ENCODE results near the gene ACHE.

The ACHE gene

GRCh38 chr7:100896732-100897608 lies 1.3 kb upstream of the ACHE start:
- ATAC-seq, result peak; percentile 35 to 71

DNA sequence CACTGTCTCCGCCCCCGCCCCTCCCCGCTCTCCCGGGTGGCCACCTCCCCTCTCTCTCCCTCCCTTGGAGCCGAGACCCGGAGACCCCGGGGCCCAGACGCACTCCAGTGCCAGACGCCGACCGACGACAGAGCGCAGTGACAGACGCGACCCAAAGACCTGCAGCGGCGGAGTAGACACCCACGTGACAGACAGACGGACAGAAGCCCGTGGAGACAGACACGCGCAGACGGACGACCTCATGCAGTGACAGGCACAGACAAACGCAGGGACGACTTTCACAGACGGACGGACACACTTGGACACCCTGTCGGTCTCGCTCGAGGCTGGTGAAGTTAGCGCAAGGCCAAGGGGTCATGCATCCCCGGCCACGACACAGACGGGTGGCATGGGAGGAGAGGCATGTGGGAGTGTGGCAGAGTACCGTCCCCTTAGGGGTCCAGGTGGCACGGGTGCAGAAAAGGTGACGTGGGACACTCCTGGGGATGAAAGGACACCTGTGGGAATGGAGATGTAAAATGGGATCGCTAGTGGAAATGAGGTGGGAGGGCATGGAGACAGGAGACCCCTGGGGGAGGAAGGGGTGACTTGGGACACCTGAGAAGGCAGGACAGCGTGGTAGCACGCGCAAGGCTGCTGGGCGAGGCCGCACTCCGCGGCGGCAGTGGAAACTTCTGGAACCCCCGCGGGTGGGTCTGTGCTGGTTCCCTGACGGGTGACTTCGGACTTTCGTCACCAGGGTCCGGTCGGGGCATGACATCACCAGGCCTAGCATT lies 456 bp upstream of the ACHE start:
- ATAC-seq, result peak in 1 of 2 donors; percentile 38

DNA sequence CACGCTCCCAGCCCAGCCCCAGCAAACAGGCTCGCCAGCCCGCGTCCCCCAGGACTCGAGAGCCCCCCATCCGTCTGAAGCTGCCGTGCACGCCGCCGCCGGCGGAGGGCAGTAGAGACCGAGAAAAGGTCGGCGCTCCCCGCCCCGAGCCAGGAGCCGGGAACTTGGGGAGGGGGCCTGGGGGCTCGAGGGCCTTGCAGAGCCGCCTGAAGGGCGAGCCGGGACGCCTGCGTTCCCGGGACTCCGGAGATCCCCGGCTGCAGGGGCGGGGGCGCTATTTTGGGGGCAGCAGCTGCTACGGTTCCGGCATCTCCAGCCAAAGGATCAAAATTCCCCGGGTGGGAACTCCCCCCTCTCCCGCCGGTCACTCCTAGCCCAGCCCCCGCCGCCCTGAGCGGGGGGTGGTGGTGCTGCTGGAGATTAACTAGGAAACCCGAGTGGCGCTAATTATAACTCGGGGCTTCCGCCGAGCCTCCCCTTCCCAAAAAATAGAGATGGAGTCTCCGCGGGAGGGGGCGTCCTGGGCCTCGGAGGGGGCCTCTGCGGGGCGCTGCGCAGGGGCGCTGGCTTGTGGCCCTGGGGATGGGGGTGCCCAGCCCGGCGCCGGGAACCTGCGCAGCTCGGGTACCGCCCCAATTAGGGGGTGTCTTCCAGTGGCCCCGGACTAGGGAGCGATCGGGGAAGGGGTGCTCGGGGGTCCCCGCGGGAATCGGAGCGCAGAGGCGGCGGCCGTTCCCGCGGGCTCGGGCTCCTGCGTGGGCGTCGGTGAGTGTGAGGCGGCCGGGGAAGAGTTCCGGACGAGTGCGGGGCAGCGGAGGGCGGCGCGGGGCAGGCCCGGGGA lies 608 bp downstream of the ACHE start:
- no peak for ATAC-seq

DNA sequence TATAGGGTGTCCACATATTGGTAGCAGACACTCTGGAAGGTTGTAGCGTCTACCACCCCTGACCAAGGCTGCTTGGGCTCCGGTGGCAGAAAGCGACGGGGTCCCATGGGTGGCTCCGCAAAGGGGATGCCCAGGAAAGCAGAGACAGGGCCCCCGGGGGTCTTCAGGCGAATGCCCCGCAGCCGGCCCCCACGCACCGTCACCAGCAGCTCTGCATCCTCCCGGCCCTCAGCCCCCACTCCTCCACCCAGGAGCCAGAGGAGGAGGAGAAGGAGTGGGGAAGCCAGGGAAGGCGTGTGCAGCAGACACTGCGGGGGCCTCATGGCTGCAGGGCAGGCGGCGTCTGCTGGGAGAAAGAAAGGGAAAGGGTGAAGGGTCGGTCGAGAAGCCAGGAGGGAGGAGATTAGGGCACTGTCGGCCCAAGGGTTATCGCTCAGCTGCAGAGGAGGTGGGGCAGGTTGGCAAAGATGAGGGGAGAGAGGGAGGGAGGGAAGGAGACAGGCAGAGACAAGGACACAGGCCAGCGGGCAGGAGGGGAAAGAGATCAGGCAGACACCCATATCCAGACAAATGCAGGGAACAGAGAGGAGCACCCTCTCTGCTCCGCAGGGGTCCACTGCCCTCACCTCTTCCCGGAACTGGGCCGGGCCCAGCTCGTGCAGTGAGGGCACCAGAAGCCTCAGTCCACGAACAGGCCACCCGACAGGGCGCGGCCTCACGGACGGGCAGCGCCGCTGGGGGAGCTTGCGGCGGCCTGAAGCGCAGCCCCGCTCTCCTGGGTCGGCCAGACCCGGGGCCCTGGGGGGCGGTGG lies 1.6 kb downstream of the ACHE start:
- no peak for ATAC-seq

DNA sequence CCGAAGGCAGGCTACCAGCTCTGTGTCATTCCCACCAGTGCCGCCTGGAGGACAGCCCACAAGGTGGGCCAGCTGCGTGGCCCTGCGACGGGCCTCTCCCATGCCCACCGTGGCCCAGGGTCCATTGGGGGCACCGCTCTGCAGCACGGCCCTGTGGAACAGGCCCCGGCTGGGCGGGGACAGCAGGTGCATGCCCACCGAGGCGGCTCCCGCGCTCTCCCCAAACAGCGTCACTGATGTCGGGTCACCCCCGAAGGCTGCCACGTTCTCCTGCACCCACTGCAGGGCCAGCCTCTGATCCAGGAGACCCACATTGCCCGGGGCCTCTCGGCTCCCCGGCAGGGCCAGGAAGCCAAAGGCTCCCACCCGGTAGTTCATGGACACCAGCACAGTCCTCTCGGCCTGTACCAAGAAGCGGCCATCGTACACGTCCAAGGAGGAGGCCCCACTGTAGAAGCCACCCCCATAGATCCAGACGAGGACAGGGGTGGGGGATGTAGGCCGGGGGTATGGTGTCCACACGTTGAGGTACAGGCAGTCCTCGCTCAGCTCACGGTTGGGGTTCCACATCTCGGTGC lies 2.3 kb downstream of the ACHE start:
- no peak for ATAC-seq

DNA sequence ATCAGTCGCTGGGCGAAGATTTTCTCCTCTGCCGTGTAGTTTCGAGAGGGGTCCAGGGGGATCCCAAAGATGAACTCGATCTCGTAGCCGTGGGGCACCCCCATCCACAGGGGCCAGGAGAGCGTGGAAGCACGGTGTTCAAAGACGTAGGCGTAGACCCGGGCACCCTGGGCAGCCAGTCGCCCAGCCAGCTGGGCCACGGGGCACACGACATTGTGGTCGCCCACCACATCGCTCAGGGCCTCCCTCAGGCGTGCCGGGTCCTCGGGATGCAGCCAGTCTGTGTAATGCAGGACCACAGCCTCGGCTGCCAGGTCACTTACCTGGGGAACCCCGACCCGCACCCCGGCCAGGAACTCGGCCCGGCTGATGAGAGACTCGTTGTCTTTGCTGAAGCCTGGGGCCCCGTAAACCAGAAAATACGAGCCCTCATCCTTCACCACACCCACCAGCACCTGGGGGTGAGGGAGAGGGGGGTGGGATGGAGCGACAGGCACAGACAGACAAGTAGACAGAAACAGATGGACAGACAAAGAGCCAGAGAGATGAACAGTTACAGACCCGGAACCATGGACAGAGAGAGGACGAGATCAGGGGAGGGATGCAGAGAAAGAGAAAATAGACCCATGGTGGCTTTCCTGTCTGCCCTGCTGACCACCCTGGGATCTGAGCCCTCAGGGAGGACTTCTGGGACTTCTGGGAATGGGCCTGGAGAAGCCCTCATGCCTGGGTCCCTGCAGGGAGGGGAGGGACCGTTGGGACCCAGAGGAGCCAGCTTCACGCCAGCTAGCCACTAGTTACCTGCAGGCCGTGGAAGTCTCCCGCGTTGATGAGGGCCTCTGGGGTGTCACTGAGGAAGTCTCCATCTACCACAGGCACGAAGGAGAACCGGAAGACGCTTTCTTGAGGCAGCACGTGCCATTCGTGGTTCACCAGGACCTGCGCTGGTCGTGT lies 3.0 kb downstream of the ACHE start:
- no peak for ATAC-seq

DNA sequence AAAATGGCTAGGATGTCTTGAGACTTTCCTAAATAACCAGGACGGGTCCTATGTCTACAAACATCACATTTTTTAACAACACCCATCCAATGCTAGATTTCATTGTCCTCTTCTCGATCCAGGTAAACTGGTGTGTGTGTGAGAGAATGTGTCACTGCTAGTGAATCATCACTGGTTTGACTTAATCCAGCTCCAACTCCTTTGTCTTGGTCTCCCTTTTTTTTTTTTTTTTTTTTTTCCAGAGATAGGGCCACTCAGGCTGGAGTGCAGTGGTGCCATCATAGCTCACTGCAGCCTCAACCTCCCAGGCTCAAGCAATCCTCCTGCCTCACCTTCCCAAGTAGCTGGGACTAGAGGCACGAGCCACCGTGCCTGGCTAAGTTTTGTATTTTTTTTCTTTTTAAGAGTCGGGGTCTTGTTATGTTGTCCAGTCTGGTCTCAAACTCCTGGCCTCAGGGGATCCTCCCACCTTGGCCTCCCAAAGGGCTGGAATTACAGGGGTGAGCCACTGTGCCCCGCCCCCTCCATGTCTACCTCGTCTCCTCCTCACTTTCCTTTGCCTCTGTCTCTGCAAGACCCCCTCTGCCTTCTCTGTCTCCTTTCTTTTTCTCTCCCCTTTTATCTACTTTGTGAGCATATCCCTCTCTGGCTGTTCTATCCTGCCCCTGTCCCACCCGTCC lies 4.0 kb downstream of the ACHE start:
- no peak for ATAC-seq

- ATAC-seq, result no peak
Observed at GRCh38 chr7:100890653-100891567, 4.8 kb downstream of the ACHE start.

GRCh38 chr7:100888988-100889750 lies 6.5 kb downstream of the ACHE start, which contains the start of gene UFSP1:
UFSP1 (minus strand) TSS chr7:100889715; CDS start chr7:100889271, 444 bp downstream.
- peak; percentile 37 to 42 for ATAC-seq

- ATAC-seq, result no peak
Observed at GRCh38 chr7:100888291-100888987, 7.2 kb downstream of the ACHE start.

GRCh38 chr7:100887516-100888290 lies 8.0 kb downstream of the ACHE start:
- ATAC-seq, result peak in 1 of 2 donors; percentile 7

GRCh38 chr7:100886936-100887515 lies 8.7 kb downstream of the ACHE start:
- ATAC-seq, result no peak

DNA sequence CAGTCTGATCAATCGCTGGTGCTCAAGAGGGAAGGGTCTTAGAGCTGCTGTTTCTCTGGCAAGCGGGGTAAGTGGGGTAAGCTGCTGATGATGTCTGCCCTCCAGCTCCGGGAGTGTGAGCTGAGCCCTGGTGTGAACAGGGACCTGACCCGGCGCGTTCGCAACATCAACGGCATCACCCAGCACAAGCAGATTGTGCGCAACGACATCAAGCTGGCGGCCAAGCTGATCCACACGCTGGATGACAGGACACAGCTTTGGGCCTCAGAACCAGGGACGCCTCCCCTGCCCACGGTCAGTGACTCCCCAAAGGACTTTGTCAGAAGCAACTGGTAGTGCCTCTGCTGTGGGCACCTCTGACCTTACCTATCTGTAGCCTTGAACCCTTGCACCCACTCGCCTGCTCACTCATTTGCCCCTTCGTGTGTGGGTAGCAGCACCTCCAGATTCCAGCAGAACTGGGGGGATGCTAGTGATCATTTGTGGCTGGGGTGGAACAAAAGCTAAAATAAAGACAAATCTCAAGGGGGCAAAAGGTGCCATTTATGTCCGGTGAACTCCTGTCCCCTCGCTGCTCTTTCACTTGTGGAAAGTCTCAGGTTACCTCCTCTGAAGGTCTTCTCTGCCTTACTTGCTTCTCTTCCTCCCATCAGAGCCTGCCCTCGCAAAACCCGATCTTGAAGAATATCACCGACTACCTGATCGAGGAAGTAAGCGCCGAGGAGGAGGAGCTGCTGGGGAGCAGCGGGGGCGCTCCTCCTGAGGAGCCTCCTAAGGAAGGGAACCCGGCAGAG lies 9.3 kb downstream of the ACHE start:
- no peak for ATAC-seq

DNA sequence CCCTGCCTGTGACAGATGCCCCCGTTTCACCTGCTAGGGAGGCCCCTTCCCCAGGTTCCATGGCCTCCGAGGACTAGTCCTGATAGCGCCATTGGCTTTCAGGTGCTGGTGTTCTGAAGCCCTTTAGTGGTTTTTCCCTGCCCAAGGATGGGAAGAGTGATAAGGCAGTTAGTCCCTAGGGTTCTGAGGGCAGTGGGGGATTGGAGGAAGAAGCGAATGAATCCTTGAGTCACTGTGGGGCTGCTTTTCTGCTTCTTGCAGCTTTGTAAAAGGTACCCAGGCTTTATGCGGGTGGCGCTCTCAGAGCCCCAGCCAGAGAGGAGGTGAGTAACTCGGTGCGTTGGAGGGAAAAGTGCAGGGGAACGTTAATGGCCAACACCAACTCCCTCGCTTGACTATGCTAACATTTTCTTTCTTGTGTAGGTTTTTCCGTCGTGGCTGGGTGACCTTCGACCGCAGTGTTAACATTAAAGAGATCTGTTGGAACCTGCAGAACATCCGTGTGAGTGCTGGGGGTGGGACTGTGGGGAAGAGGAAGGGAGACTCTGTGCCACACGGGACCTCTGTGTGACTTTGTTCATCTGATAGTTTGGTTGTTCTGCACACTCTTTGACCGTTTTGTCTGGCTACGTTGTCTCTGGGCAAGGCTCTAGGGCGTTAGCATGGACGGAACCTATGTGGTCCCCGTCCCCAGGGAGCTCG lies 10.1 kb downstream of the ACHE start:
- no peak for ATAC-seq

All from activated CD4-positive, CD25-positive, alpha-beta regulatory T cell treated with anti-CD3 and anti-CD28 coated beads, Interleukin-2, amount 50 U/mL, for 24 hours (primary cell).